HEK293T (cell line): Measurements from ENCODE around the gene WNT5A.

Source experiments
- ARNT ChIP-seq: fragments of 450-650 bp; IDR thresholded peaks from 2 replicates; pipeline ENCODE4 v1.6.1; 2017; ENCODE audit warnings: mild to moderate bottlenecking
- ELF4 ChIP-seq: fragments of 450-650 bp; IDR thresholded peaks from 2 replicates; pipeline ENCODE4 v1.6.1; 2017; ENCODE audit warnings: antibody characterized with exemption
- FOXM1 ChIP-seq: fragments of 450-650 bp; IDR thresholded peaks from 2 replicates; pipeline ENCODE4 v1.6.1; 2017; ENCODE audit warnings: mild to moderate bottlenecking, borderline replicate concordance

DNA sequence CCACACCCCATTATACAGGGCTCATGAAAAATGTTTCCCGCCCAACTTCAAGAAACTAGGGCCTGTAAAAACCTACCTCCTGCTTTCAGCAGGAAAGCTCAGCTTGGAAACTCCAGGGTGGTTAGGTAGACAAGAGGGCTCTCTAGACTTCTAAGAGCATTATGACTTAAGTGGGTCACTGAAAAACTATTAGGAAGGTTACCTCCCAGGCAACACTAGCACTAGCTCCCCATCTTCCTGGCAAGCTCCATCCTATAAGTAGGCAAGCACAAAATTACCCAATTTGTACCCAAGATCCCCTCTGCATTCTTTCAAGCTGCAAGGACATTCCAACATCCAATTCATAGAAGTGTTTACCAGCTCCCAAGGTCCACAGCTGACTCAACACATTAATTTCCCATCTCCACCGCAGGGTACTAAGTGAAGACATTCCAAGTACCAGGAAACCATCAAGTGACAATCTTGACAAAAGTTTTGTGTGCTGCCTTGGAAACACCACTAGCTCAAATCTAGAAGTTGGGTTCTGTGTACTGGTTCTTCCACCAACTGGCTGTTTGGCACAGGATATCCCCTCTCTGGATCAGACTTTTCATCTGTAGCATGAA is 46.9 kb downstream of the WNT5A start:
- no peak for TF ChIP-seq FOXM1
- no peak for TF ChIP-seq ARNT
- TF ChIP-seq ELF4: no peak
